IPS DF 4.7 (cell line): ENCODE measurements around the gene GPR137B.

Source experiments
- DNase-seq: peaks from one replicate; pipeline ENCODE4 v3.0.0-alpha.2; 2013; ENCODE audit warnings: low spot score; ENCODE audit errors: extremely low read depth

The GPR137B gene

GRCh38 chr1:236113324-236114032 lies 28.9 kb upstream of the GPR137B start:
- no peak for DNase-seq

- DNase-seq = no peak
Measured at GRCh38 chr1:236114076-236114747, 28.1 kb upstream of the GPR137B start.

GRCh38 chr1:236117710-236118109 lies 24.6 kb upstream of the GPR137B start:
- DNase-seq = no peak

- no peak for DNase-seq
Measured at GRCh38 chr1:236119943-236120484, 22.3 kb upstream of the GPR137B start.

- DNase-seq = no peak
Measured at GRCh38 chr1:236120721-236121153, 21.6 kb upstream of the GPR137B start.

- DNase-seq = no peak
Measured at GRCh38 chr1:236122176-236122575, 20.2 kb upstream of the GPR137B start.

- DNase-seq = no peak
Measured at GRCh38 chr1:236123563-236123962, 18.8 kb upstream of the GPR137B start.

GRCh38 chr1:236124965-236125364 lies 17.4 kb upstream of the GPR137B start:
- no peak for DNase-seq

- no peak for DNase-seq
Measured at GRCh38 chr1:236127045-236127444, 15.3 kb upstream of the GPR137B start.

- no peak for DNase-seq
Measured at GRCh38 chr1:236128646-236129178, 13.6 kb upstream of the GPR137B start.

GRCh38 chr1:236129306-236129705 lies 13.0 kb upstream of the GPR137B start:
- DNase-seq = no peak

GRCh38 chr1:236130372-236130771 lies 12.0 kb upstream of the GPR137B start:
- no peak for DNase-seq

- no peak for DNase-seq
Measured at GRCh38 chr1:236131916-236132315, 10.4 kb upstream of the GPR137B start.

GRCh38 chr1:236132420-236133046 lies 9.8 kb upstream of the GPR137B start:
- no peak for DNase-seq

GRCh38 chr1:236133339-236133738 lies 9.0 kb upstream of the GPR137B start:
- no peak for DNase-seq

GRCh38 chr1:236133802-236134201 lies 8.5 kb upstream of the GPR137B start:
- no peak for DNase-seq

GRCh38 chr1:236137285-236137852 lies 5.0 kb upstream of the GPR137B start:
- DNase-seq = no peak

- no peak for DNase-seq
Measured at GRCh38 chr1:236139495-236139894, 2.8 kb upstream of the GPR137B start.

- DNase-seq = no peak
Measured at GRCh38 chr1:236140705-236141446, 1.5 kb upstream of the GPR137B start.

- DNase-seq = no peak
Measured at GRCh38 chr1:236141447-236142252, 689 bp upstream of the GPR137B start.
